Measurements from ENCODE around the gene YTHDF1. TPM values are rescaled to one million over a fixed set of nuclear protein-coding genes. Genes with fewer than 3 reads are reported as not detected.

Gene YTHDF1
- total RNA-seq (2022): 93.4 and 94.4 TPM in 2 replicates
- percentile 95 among the genes with signal in this experiment for Bru-seq, nascent RNA
- percentile 94 among the genes with signal in this experiment for BruChase-seq, experiment 1, labeled RNA remaining after a 6-hour chase
- BruChase-seq, experiment 2, labeled RNA remaining after a 2-hour chase: percentile 98 among the genes with signal in this experiment
- long read RNA-seq, transcript YTHDF1-202 (5 exons, 3,301 nt): major isoform, 63 of 91 reads
- long read RNA-seq, partial matches to known transcripts: 19 of 91 reads
- long read RNA-seq, other reads (novel, unspliced or antisense): 8 of 91 reads

DNA sequence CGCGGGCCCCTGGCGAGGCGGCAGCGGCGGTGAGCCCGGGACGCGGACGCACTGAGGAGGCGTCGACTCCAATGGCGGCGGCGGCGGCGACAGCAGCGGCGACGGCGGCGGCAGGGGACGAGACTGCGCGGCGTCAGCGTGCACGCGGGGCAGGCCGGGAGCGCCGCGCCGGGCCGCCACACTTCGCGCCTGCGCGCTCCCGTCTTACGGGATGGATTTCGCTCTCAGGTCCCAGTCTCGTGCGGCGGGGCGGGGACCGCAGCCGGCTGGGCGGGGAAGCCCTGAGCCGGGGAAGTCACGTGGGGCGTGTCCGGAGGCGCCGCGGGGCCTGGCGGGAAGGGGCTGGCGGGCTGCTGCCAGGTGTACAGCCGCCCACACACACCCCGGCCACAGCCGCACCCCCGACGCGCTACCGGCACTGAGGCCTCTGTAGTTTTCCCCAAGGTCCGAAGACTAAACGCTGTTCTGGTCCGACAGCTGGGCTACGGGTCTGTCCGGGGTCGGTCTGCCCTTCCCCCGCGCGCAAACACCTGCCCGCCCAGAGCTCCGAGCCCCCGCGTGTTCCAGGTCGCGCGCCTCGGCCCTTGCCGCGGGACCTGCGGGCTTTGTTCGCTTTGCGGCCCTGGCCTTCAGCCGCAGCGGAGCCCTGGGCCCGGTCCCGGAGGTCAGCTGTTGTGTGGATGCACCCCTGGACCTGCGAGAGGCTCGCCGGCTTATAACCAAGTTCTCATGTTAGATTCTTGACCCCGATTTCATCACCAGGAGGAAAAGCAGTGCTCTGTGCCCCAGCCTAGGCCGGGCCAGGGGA, at the start of gene YTHDF1:
YTHDF1 (minus strand) TSS at position 91 of the 808 bp plus-strand sequence. CDS start 239 bp downstream, outside the sequence.
- H3K27ac Mint-ChIP-seq (ENCODE audit: unreplicated experiment): peak within 1 kb of the TSS; percentile 73
- BruUV-seq (replicated peaks): TSS peak; percentile 90
- CTCF ChIA-PET: interaction anchor here (0.7 to 1.8 kb wide), 4 partner anchors 25 to 244 kb away, joined by 4 to 9 read pairs (median 6); no protein-coding TSS in a partner anchor

DNA sequence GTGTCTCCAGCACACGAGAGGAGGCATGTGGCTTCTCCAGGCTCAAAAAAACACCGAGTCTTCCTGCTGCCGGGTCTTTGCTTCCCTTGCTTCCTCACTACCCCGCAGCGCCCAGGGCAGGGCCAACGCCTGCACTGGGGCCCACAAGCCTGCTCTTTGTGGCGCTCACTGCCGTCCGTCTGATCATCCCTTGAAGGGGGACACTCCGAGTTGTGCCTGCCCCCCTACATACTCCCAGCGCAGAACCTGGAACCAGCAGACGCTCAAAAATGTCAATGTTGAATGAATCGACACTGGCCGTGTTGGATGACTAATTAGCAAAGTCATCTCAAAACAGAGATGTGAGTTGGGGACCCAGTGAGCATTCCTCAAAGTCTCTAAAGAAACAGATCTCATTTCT, 48.6 kb upstream of the YTHDF1 start:
- Mint-ChIP-seq H3K36me3 (ENCODE audit: insufficient read depth, unreplicated experiment) (no peaks in the 10 kb centered on the region), H3K4me3 (ENCODE audit: low read depth, unreplicated experiment) (no peak overlapping the region), H3K27me3 (ENCODE audit: unreplicated experiment) (peaks cover 94% of the 10 kb centered on the region), H3K27ac (ENCODE audit: unreplicated experiment) (no peak overlapping the region), H3K9me3 (ENCODE audit: low read depth, unreplicated experiment) (no peaks in the 10 kb centered on the region), H3K4me1 (ENCODE audit: low read depth, unreplicated experiment) (no peaks in the 10 kb centered on the region)
- intact Hi-C loops (cut with micrococcal nuclease; ENCODE audit: unreplicated experiment): no loop called here
- DNase-seq: no peak
- CTCF ChIA-PET: no interaction called here
- TF ChIP-seq, protein P1, sequence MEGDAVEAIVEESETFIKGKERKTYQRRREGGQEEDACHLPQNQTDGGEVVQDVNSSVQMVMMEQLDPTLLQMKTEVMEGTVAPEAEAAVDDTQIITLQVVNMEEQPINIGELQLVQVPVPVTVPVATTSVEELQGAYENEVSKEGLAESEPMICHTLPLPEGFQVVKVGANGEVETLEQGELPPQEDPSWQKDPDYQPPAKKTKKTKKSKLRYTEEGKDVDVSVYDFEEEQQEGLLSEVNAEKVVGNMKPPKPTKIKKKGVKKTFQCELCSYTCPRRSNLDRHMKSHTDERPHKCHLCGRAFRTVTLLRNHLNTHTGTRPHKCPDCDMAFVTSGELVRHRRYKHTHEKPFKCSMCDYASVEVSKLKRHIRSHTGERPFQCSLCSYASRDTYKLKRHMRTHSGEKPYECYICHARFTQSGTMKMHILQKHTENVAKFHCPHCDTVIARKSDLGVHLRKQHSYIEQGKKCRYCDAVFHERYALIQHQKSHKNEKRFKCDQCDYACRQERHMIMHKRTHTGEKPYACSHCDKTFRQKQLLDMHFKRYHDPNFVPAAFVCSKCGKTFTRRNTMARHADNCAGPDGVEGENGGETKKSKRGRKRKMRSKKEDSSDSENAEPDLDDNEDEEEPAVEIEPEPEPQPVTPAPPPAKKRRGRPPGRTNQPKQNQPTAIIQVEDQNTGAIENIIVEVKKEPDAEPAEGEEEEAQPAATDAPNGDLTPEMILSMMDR (IDR thresholded peaks at IDR 0.05; ENCODE audit: unreplicated experiment): no peak
- no TSS peak for BruUV-seq (replicated peaks)

More for the DNA sequence above, at the start of gene YTHDF1:
- peak; percentile 100 for DNase-seq
- H3K4me3 Mint-ChIP-seq (ENCODE audit: low read depth, unreplicated experiment): peak within 1 kb of the TSS; percentile 93
- peaks cover 19% of the 10 kb centered on the region for H3K27me3 Mint-ChIP-seq (ENCODE audit: unreplicated experiment)
- TF ChIP-seq, protein P1 (IDR thresholded peaks at IDR 0.05; ENCODE audit: unreplicated experiment): no peak
- intact Hi-C loops (cut with micrococcal nuclease; ENCODE audit: unreplicated experiment): no loop called here
- peaks cover 48% of the 10 kb centered on the region for H3K4me1 Mint-ChIP-seq (ENCODE audit: low read depth, unreplicated experiment)
- peaks cover 60% of the 10 kb centered on the region for H3K36me3 Mint-ChIP-seq (ENCODE audit: insufficient read depth, unreplicated experiment)
- no peaks in the 10 kb centered on the region for H3K9me3 Mint-ChIP-seq (ENCODE audit: low read depth, unreplicated experiment)

DNA sequence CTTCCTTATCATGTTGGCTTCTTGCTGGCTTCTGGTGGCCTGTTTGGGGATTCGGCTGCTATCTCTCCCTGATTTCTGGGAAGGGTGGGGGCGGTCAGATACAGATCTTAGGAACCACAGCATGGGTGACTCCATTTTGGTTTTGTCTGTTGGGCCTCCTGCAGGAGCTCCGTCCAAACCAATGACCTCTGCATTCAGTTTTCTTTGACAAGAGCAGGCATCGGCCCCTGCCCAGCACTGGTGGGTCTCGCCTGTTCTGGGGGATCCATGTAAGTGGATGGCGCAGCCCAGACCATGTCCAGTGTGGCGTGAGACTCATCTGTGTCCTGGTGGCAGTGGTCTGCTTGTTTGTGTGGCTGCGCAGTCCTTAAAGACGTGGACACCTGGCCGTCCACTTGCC, 48.1 kb upstream of the YTHDF1 start:
- DNase-seq: no peak
- TF ChIP-seq, protein P1 (IDR thresholded peaks at IDR 0.05; ENCODE audit: unreplicated experiment): no peak
- H3K4me3 Mint-ChIP-seq (ENCODE audit: low read depth, unreplicated experiment): no peak overlapping the region
- no peaks in the 10 kb centered on the region for H3K36me3 Mint-ChIP-seq (ENCODE audit: insufficient read depth, unreplicated experiment)
- no peak overlapping the region for H3K27ac Mint-ChIP-seq (ENCODE audit: unreplicated experiment)
- H3K27me3 Mint-ChIP-seq (ENCODE audit: unreplicated experiment): peaks cover 100% of the 10 kb centered on the region
- BruUV-seq (replicated peaks): no TSS peak
- no peaks in the 10 kb centered on the region for H3K9me3 Mint-ChIP-seq (ENCODE audit: low read depth, unreplicated experiment)
- no peaks in the 10 kb centered on the region for H3K4me1 Mint-ChIP-seq (ENCODE audit: low read depth, unreplicated experiment)
- CTCF ChIA-PET: no interaction called here
- intact Hi-C loops (cut with micrococcal nuclease; ENCODE audit: unreplicated experiment): no loop called here

DNA sequence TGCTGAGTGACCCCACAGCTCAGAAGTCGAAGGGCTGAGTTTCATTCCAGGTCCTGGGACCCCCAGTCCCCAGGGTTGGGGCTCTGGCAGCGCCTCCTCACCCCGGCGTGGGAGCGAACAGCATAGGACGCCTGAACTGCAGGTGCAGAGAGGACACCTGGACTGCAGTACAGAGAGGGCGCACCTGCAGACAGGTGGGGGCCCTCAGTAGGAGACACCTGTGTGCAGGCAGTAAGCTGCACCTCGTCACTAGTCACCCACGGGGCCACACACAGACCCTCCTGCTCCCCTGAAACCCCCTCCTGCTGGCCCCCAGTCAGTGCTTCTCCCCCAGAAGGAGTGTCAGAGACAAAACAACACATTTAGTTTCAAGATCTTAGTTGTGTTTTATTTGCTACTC, 46.9 kb upstream of the YTHDF1 start:
- H3K9me3 Mint-ChIP-seq (ENCODE audit: low read depth, unreplicated experiment): no peaks in the 10 kb centered on the region
- peaks cover 100% of the 10 kb centered on the region for H3K27me3 Mint-ChIP-seq (ENCODE audit: unreplicated experiment)
- no TSS peak for BruUV-seq (replicated peaks)
- intact Hi-C loops (cut with micrococcal nuclease; ENCODE audit: unreplicated experiment): no loop called here
- TF ChIP-seq, protein P1 (IDR thresholded peaks at IDR 0.05; ENCODE audit: unreplicated experiment): no peak
- no peak overlapping the region for H3K27ac Mint-ChIP-seq (ENCODE audit: unreplicated experiment)
- H3K36me3 Mint-ChIP-seq (ENCODE audit: insufficient read depth, unreplicated experiment): no peaks in the 10 kb centered on the region
- H3K4me1 Mint-ChIP-seq (ENCODE audit: low read depth, unreplicated experiment): no peaks in the 10 kb centered on the region
- CTCF ChIA-PET: no interaction called here
- H3K4me3 Mint-ChIP-seq (ENCODE audit: low read depth, unreplicated experiment): no peak overlapping the region
- DNase-seq: no peak
